Inflammatory macrophage treated with lipopolysaccharide for 4 hours (primary cell): ENCODE results near the gene SMG6.
"Not testable (repeated sequence)": the region's sequence is repeated elsewhere in the genome, so short reads cannot be mapped to it uniquely, and the experiment has no call there.

Source experiments
- DNase-seq: peaks from one replicate; pipeline ENCODE4 v3.0.0-alpha.2; 2020

The SMG6 gene

DNA sequence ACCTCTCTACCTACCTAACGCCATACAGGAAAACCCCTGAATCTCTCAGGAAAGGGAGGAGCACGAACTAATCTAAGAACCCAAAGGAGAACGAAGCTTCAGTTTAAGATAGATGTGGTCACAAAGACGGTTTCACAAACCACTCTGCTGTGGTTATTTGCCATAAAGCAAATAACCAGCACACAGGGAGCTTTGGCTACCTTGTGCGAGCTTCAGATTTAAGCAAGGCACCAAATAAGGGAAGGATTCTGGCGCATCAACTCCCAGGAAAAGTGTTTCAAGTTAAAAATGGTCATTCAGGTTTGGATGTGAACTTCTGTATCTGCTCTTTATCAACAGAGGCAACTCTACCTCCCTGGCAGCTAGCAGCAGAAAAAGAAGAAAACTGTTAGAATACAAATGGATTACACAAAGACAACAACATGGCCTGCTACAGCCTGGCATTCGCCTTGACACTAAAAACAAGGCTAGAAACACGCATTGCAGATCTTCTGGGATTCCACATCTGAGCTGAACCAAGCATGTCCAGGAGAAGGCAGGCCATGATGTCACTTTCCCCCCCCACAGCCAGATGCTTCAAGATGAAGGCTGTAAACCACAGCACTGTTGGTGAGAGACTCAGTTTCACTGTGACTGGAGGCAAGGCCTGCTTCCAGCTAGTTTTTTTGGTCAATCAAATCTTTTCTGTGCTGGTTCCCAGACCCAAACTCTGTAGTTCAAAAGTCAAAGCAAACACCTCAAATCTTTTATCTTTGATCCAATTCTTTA lies 43.6 kb downstream of the SMG6 start:
- no peak for DNase-seq

DNA sequence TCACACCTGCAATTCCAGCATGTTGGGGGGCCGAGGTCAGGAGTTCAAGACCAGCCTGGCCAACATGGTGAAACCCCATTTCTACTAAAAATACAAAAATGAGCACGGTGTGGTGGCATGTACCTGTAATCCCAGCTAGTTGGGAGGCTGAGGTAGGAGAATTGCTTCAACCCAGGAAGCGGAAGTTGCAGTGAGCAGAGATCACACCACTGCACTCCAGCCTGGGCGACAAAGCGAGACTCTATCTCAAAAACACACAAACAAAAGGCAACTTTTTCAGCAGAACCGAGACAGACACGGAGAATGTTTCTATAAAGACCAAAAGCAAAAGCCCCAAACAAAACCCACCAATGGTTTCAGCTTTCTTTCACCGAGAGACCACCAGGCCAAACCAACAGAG lies 44.8 kb downstream of the SMG6 start:
- DNase-seq, result not testable (repeated sequence)

DNA sequence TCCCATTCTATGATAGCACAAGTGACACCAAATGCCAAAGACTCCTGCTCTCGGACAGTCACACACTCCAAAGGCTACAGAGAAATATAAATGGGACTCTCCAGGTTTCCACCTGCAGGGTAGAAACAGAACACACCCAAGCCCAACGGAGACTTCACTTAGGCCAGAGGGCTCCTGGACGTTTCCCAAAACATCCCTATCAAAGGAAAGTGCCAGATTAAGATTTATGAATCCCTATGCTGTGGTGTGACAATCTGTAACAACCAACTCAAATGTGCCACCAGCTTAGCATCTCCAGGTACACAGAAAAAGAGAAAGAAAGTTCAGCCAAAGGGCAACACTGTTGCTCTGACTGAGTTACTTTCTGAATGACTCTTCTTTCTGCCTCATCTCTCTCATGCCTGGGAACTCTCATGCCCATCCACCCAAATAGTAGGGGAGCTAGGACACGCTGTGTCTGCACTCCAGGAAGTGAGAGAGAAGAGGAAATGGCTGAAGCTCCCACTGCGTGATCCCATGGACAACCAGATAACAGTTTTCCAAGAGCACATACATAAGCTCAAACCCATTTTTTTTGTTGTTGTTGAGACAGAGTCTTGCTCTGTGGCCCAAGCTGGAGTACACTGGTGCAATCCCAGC lies 49.7 kb downstream of the SMG6 start:
- no peak for DNase-seq

DNA sequence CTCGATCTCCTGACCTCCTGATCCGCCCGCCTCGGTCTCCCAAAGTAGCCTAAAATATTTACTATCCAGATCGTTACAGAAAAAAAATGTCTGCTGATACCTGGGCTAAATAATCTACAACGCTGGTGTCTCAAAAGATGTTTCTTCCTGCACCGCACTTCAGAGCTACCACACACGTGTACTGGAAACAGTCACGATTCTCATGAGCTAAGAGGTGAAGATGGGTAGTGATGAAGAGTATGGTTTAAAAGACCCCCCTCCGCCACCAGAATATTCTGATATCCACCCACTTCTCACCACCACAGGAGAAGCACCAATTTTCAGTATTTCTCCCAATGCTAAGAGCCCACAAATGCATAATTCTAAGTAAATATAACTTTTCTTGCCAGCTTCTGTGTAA lies 50.2 kb downstream of the SMG6 start:
- DNase-seq, result no peak

DNA sequence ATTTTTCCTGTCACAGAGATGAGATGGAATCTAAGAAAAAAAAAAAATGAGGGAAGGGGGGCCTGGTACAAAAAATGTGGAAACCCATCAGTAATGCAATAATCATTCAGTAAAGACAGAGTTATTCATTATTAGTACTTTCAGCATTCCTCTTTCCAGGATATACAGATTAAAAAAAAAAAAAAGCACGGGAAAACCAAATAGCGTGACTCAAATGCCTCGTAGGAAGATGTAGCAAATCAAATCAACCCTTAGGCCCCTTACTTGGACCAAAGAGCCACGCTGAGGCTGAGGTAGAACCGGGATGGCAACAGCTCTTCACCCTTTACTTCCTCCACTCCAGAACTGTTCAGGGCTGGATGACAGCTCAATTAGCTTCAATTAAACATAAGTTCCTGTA lies 52.5 kb downstream of the SMG6 start:
- DNase-seq, result no peak

DNA sequence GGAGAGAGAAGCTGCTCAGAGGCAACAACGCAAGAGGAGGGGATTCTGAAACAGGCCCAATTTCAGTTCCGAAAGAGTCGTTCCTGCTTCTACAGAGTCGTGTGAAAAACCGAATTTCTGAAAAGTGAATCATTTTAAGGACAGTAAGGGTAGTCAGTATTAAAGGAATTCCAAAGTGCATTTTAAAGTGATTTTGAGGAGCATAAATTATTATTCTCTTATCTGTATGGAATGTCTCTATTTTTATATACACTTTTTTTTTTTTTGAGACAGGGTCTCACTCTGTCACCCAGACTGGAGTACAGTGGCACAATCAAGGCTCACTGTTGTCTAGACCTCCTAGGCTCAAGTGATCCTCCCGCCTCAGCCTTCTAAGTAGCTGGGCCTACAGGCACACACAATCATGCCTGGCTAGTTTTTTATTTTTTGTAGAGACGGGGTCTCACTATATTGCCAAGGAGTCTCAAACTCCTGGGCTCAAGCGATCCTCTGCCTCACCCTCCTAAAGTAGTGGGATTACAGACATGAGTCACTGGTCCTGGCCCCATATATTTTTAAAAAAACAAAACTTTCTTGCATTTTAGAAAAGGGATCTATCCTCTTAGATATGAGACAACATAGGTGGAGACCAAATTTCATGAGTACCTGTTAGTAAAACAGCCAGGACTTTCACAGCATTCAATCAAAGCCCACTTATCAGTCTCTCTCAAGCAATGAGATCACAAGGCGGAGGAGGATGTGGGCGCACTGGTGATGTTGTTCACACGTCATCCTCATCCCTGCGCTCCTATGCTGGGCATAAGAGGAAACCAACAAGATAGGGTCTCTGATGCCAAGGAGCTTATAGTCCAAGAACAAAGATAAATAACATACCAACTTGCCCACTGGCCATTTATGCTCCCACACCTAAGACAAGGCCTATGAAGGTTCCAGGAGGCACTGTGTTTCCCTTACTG lies 53.2 kb downstream of the SMG6 start:
- no peak for DNase-seq

DNA sequence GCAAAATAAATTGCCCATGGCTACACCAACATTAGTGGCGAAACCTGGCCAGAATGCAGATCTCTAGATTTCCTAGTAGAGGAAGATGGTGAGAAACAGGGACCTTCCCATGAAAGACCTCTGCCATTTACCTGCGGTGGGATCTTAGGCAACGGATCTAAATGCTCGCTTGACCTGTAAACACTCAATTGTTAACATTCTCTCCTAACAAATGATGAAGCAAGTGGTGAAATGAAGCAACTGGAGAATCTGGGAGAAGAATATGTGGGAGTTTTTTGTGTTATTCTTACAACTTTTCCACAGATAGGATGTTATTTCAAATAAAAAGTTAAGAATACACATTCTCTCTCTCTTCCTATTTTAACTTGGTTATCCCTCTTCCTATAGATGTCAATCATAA lies 56.6 kb downstream of the SMG6 start:
- DNase-seq, result no peak

DNA sequence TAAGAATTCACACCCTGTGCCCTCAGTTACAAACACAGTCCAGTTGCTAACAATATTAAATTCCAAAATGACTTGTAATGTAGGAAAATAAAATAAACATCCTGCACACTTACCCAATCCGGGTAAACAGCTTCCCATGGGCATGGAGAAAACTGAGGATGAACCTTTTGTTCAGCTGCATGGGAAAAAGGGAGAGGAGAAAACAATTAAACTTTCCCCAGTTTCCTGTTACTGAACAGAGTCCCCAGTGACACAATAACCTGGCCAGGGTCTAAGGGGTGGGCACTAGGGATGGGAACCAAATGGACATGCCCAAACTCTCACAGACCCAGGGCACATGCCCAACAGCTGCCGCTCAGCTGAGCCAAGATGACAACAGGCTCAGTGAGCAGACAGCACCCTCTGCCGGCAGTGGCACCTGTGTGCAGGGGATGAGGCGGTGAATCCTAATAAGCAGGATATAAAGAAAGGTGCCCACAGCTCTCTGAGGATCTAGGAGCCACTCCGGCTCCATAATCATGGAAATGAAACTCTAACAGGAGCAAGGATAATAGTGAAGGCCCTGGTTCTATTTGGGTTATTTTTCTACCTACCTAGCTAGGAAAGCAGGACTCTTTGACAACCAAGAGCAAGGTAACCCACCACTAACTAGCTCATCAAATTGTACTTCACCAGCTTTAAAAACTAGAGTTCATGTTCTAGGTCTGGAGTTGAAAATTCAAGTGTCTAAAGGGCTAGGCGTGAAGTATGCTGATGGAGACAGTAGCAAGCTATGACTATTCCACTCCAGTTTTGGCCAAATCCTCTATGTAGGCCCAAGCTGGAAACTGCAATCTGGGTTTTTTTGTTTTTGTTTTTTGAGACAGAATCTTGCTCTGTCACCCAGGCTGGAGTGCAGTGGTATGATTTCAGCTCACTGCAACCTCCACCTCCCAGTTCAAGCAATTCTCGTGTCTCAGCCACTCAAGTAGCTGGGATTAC lies 58.8 kb downstream of the SMG6 start:
- DNase-seq, result peak; percentile 78

DNA sequence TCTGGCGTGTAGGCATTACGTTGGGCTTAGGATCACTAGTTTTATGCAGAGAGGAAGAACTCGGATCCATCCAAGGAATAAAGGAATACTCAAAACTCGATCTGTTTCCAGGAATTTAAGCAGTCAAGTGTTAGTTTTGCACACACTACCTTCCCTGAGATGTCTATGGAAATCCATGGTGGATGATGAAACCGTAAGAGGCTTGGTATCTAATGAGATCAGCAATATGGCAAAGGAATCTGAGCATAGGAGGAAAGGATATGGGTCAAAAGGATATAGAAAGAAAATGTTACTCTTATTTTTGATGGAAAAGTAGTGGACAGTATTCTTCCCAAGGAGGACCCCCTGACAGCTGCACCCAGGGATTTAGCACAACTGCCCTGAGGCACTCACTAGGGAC lies 59.6 kb downstream of the SMG6 start:
- DNase-seq, result no peak

DNA sequence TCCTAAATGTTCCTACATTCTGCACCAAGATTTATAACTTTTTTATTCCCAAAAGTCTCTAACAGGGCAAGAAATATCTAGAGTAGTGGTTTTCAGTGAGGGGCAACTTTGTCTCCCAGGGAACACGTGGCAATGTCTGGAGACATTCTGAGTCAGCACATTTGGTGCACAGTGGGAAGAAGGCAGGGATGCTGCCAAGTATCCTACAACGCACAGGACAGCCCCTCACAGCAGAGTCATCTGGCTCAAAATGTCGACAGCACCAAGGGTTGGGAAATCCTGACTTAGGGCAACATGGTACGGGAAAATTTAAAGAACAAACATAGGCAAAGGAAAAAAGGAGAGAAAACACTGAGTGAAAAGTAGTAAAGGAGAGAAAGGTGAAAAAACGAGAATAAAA lies 61.8 kb downstream of the SMG6 start:
- no peak for DNase-seq

DNA sequence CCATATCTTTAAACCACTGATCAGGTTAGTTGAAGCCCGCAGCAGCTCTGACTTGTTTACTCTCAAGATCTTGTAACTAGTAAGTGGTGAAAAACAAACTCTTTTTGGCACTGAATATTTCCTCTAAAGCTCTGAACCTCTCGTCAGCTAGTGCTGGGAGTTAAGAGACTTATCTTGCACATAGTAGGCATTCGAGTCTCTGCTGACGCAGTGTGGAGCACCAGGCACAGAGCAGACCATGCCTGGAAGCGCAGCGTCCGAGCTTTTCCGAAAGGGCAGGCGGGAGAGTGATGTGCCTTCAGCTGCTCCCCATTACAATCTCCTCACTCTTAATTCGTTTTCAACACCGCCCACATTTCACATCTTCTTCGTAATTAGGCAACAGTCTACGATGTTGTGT lies 63.0 kb downstream of the SMG6 start:
- DNase-seq, result no peak

DNA sequence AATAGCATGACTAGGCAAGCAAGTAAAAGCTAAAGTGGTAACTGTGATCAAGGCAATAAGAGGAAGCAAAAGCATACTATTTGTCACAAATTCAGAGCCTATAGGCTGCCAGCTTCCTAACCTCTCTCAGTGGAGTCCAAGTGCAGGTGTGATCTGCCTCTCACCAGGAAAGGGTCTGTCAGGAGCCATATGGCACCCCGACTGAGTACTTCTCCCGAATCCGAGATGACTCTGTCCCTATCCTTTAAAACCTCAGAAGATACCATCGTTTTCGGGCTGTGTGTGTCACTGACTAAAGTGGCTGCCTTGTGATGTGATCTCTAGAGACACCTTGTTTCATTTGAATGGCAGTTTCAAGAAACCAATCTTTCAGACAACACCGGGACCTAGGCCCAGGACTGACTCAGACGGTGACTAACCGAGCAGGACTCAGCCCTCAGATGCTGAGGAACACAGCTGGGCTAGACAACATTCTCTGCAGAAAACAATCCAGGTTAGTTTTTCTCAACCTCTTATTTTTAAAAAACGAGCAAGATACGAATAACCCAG lies 63.6 kb downstream of the SMG6 start:
- no peak for DNase-seq

DNA sequence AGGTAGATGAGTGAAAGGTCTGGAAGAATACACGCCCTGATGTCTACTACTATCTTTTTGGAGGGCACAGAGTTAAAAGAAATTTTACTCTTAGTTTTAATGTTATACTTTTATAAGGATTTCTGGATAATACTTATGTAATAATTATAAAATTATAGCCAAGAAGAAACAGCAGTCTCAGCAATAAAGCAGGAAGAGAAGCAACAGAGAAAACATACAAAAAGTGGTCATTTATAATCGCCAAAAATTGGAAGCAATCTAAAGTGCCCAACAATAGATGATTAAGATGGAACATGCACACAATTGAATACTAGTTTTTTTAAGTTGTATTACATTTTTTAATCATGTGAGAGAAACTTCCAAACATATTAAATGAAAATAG lies 64.4 kb downstream of the SMG6 start:
- no peak for DNase-seq

DNA sequence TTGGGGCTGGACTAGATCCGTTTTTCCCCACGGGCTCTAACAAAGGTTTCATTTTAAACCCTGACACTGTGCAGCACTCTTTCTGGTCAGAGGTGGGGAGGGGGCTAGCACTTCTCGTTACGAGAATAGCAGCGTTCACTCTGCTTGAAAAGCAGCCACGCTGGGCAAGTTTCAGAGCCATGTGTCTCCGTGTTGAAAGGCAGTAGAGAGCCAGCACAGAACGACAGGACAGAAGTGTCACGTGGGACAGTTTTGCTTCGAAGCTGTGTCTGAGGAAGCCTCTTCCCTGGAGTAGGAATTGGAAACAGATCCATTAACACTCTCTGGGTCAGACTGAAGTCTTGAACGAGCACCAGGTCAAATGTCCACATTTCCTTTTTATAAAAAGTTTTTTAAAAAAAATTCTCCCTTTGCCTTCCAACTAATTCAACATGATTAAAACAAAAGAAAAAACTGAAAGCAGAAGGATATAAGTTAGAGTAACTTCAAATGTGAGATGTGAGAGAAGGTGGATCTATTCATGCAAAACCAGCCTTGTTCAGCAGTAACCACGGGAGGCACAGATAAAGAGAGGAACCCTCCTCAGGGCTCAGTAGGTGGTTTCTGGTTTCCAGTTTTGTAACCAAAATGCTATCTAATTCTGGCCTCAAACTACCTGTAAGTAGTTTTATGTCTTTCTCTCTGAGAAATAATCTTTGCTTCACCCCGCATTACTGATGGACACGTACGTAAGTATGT lies 65.0 kb downstream of the SMG6 start:
- DNase-seq, result no peak

DNA sequence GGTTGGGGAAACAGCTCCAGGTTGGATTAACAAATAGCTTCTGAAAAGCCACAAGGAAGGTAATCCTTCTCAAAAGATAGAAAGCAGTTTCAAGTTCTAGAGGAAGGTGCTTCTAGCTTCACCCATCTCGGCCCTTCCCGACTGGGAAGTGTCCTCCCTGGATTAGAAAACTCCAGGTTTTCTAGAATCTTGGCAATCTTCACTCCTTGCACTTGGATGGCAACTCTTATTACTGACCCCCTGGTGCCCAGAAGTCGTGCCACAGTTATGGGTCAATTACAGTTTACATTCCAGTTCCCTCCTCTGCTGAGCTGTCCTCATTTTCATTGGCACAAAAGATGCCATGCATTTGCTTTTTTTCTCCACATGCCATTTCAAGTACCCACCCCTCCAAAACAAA lies 65.6 kb downstream of the SMG6 start:
- no peak for DNase-seq

DNA sequence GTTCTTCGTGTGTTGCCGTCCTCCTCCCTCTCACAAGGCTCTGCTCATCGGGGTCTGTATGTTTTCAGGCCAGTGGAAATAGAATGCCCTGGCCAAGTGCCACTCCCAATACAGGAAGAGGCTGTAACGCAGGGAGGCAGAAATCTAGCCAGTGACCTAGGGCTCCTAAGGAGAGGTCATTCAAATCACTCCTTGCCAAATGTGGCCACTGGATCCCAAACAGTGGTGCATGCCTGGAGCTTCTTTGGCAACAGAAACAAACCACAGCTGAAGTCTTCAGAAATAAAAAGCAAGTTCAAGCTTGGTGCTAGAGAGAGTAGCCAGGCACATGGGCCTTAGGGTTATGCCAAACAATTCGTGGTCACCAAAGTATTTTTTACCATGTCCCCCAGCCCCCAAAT lies 66.1 kb downstream of the SMG6 start:
- no peak for DNase-seq

DNA sequence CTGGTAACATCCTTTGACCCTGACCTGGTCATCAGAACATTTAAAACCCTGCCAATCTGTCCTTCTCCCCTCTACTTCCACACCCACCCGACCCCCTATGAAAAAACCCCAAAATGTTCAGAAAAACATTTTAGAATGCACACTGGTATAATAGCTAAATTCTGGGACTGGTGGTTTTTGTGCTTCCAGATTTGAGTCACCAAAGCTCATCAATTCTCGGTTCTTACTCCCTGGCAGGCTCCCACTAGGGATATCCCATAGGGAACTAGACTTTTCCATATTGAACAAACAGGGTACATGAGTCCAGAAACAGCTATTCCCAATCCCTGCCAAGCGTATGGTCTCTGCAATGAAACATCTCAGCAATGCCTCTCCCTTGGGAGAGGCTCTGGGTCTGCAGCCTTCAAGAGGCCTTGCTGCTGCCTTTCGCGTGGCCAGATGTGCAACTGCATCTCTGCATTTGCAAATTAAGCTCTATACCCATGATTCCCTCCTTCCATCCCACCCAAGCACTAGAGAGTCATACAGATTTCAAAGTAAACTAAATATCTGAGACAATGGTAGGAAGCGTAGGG lies 67.7 kb downstream of the SMG6 start:
- DNase-seq, result no peak

DNA sequence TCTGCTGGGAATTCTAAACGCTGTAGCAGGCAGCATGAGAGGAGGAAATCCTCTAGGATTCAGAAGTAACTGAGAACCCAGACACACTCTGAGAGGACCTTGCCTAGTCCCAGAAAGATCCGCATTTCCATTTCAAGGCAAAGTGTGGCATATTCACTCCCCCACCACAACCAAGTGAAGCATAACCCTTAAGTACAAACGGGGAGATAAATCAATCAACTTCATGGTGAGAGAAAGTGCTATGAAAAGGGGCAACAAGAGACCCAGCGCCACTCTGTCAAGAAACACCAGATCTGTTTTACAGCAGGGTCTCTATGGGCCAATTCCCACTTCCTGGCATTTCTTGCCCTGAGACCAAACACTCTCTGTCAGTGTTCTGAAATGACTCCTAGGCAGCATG lies 68.3 kb downstream of the SMG6 start:
- no peak for DNase-seq

DNA sequence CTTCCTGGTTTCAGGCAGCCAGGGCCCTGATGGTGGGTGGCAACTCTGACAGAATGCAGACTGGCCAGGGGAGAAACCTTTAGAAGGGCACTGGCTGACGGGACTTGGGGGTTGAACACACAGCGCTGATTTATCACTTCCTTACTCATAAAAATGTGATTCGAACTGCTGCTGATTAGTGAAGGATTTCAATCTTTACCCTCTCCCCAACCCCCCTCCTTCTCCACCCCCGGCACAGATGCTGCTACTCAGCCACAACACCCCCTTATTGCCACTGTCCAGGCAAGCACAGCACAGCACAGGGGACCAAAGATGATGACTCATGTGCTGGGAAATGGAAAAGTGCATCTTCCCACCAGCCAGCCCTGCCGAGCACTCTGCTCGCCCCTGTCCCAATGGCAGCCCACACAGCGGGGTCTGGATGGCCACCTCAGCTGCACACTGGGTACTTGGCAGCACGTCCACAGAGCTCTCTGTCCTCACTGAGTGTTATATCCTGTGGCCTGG lies 70.1 kb downstream of the SMG6 start:
- no peak for DNase-seq

DNA sequence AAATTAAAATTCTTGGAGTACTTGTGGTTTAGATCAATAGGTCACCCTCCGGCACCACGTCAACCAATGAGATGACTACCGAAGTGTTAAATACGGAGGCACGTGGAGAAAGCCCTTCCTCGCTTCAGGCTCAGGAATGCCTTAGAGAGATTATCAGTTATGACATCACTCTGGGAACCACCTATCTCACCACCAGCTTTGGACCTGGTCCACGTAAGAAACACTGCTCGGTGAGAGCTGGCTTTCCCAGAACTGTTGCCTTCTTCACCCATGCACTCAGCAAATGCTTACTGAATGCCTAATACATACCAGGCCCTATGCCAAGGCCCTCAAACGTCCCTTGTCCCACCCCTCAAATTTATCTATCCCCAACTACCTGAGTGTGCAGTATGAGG lies 71.3 kb downstream of the SMG6 start:
- no peak for DNase-seq

DNA sequence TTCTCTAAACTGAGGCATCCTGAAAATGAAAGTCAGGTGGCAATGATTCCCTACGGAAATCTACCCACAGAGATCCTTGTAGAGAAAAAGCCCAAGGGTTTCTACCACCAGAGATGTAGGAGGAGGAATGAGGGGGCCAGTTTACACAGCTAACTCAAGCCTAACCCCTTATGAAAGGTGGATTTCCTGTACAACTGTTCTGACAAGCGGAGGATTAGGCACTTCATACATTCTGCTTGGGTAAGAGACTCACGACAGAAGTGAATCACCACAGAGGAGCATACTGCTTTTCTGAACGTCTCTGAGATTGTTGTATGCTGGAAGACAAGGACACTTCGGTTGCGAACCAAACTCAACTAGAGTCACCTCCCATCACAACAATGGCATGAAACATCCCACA lies 72.7 kb downstream of the SMG6 start:
- no peak for DNase-seq
